Measurements from ENCODE around the gene SLC66A2.
"Not testable (repeated sequence)": the region's sequence is repeated elsewhere in the genome, so short reads cannot be mapped to it uniquely, and the experiment has no call there.

Gene SLC66A2

GRCh38 chr18:79970419-79971133, 19.1 kb upstream of the SLC66A2 start:
- DNase-seq = no peak

- DNase-seq = no peak
Observed at GRCh38 chr18:79965119-79965902, 13.9 kb upstream of the SLC66A2 start.

- peak; percentile 64 for DNase-seq
Observed at GRCh38 chr18:79964330-79965118, 13.1 kb upstream of the SLC66A2 start, which contains the start of gene HSBP1L1. TSS of gene HSBP1L1 (plus strand) at chr18:79964643. CDS start at chr18:79964736, 93 bp downstream.

GRCh38 chr18:79963658-79964329, 12.3 kb upstream of the SLC66A2 start:
- no peak for DNase-seq

GRCh38 chr18:79962835-79963657, 11.6 kb upstream of the SLC66A2 start:
- DNase-seq = no peak

- no peak for DNase-seq
Observed at GRCh38 chr18:79962311-79962710, 10.9 kb upstream of the SLC66A2 start.

GRCh38 chr18:79961527-79962291, 10.3 kb upstream of the SLC66A2 start:
- no peak for DNase-seq

- no peak for DNase-seq
Observed at GRCh38 chr18:79960921-79961526, 9.6 kb upstream of the SLC66A2 start.

GRCh38 chr18:79960161-79960801, 8.8 kb upstream of the SLC66A2 start:
- not testable (repeated sequence) for DNase-seq

GRCh38 chr18:79958981-79959380, 7.5 kb upstream of the SLC66A2 start:
- DNase-seq = no peak

- DNase-seq = no peak
Observed at GRCh38 chr18:79956276-79956675, 4.8 kb upstream of the SLC66A2 start.

GRCh38 chr18:79955302-79956075, 4.0 kb upstream of the SLC66A2 start:
- no peak for DNase-seq

- DNase-seq = no peak
Observed at GRCh38 chr18:79954791-79955190, 3.3 kb upstream of the SLC66A2 start.

- no peak for DNase-seq
Observed at GRCh38 chr18:79953971-79954651, 2.7 kb upstream of the SLC66A2 start.

- no peak for DNase-seq
Observed at GRCh38 chr18:79952996-79953559, 1.6 kb upstream of the SLC66A2 start.

GRCh38 chr18:79952456-79952995, 1.1 kb upstream of the SLC66A2 start:
- DNase-seq = no peak

- no peak for DNase-seq
Observed at GRCh38 chr18:79950515-79951341, 725 bp downstream of the SLC66A2 start.
